NCI-H526 treated with DMSO at 0.1 percent for 48 hours (cell line): ENCODE results near the gene SLC6A6.
A peak's percentile ranks its signal among the peaks of the same experiment; 100 is the strongest.

ENCODE experiments used
- DNase-seq: peaks from one replicate; lab custom pipeline; 2025; lab: John Stamatoyannopoulos, UW

The SLC6A6 gene

DNA sequence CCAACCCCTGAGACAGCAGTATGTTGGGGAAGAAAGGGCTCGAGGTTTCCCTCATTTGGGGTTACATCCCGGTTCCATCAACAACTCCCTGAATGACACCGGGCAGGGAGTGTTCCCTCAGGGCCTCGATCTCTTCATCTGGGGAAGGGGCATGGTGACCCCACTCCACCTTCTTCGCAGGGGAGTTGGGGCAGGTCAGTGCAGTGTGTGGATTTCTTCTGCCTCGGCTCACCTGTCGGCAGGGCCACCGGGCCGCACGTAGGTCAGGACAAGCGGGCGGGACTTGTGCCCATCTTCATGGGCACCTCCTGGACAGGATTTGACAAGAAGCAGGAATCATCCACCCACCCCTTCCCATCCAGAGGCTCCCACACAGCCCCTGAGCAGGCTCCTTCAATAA is 120.4 kb downstream of the SLC6A6 start:
- DNase-seq: no peak

- no peak for DNase-seq
Observed at GRCh38 chr3:14523792-14524191, 121.4 kb downstream of the SLC6A6 start.

DNA sequence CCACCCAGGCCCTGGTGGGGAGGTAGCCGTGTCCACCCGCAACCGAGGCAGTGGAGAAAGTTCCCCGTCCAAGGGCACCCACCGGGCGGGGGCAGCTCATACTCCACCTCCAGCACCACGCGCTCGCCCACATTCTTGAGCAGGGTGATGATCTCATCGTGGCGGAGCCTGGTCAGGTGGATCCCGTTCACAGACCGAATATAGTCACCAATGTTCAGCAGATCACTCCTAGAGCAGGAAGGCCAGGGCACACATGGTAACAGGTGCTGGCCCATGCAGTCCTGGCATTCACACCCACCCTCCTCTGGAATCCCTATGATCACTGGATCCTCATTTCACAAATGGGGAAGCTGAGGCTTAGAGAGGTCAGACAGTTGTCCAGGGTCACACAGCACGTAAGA is 121.9 kb downstream of the SLC6A6 start:
- no peak for DNase-seq

- no peak for DNase-seq
Observed at GRCh38 chr3:14524920-14525660, 122.7 kb downstream of the SLC6A6 start.

- DNase-seq: no peak
Observed at GRCh38 chr3:14525685-14526631, 123.6 kb downstream of the SLC6A6 start.

DNA sequence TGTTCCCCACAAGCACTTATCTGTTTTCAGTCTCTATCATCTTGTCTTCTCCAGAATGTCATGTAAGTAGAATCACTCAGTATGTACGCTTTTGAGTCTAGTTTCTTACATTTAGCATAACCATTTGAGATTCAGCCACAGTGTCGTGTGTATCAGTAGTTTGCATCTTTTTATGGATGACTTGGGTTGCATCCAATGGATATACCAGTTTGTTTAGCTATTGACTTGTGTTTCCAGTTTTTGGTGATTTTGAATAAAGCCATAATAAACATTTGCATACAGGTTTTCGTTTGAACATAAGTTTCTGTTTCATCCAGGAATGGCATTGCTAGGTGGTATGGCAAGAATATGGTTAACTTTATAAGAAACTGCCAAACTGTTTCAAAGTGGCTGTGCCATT is 125.7 kb downstream of the SLC6A6 start:
- peak; percentile 96 for DNase-seq

DNA sequence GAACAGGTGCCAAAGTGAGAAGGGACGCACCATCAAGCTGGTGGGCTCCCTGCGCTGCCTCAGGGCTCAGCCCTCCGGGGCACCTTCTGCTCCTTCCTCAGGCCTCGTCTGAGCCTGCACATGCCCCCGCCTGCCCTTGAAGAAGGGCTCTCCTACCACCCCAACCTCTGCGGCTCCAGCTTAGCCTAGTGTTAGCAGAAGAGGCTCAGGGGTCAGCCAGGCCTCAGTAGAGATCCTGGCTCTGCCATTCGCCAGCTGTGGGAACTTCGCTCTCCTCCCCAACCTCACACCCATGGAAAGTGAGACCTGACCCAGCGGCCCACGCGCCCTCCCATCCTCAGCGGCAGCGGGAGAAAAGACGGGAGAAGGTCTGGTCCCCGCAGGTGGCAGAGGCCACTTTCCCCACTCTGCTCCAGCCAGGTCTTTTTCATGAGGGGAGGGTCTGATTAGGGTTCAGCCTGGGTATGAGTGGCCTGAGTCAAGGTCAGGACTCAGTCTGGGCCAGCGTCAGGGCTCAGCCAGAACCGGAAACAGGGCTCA is 129.5 kb downstream of the SLC6A6 start:
- no peak for DNase-seq

DNA sequence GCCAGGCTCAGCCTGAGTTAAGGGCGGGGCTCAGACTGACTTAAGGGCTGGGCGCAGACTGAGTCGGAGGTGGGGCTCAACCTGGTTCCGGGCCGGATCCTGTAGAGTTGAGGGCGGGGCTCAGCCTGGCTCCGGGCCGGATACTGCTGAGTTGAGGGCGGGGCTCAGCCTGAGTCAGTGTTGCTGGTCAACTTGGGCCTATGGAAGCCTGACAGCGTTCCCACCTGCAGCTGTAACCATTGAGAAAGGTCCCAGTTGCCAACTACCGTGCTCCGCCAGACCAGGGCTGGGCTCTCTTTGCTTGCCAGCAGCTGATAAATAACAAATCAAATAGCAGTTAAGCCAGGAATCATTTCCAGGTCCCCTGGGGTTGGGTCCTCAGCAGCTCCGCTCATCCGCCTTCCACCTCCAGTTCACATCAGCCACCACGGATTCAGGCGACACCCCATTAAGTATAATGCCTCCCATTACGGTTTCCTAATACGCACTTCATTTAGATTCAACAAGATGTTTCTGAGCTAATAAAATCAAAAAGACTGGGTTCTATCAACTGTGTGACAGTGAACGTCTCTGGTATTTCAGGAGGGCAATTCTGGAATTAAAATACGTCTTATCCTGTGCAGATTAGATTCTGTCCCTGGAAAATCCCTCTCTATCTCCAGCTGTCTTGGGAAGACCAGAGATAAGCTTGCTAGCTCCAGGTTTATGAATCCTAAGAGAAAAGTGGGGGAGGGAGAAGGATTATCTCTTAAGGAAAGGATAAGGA is 130.5 kb downstream of the SLC6A6 start:
- DNase-seq: no peak

GRCh38 chr3:14533457-14533958 is 131.1 kb downstream of the SLC6A6 start:
- no peak for DNase-seq

DNA sequence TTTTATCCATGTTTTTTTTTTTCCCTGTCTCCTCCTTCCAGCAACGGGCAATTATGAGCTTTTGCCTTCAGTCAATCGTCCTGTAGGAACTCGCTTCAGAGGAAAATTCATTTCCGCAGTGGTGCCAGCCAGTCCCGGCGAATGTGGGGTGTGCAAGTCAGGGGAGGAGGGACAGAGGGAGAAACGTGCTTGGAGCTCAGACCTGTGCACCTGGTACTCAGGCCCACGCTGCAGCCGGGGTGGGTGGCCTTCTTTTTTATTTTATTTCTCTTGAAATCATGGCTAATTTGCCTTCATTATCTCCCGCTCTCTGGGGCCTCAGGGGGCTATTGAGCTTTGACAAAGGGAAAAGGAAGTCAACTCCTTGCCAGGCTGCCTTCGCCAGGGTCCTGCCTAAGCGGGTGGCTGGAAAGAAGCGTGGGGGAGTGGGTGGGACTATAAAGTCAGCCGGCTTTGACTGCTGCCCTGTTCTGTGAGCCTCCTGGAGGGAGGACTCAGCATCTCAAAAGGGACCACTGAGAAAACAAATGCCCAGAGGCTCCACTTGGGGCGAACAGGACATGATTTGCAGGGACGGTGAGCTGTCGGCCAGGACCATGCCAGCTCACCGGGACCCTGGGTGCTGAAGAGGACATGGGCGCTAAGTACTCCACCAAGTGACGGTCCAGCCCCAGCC is 132.2 kb downstream of the SLC6A6 start:
- peak; percentile 21 for DNase-seq

DNA sequence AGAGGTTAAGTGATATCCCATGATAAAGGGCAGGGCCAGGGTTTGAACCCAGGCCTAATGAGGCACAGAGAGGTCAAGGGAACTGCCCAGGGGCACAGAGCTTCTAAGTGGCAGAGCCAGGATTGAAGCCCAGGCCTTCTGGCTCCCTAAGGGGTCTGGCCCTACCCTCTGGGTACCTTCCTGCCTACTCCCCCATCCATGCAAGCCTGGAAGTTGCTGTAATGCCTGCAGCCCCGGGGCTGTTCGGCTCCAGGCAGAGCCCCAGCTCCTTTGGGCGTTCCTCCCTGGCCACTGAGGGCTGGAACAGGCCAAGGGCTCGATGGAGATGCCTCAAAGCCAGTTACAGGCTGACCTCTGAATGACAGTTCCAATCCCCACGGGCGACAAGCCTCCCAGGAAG is 133.2 kb downstream of the SLC6A6 start:
- no peak for DNase-seq

- DNase-seq: no peak
Observed at GRCh38 chr3:14536055-14536815, 133.8 kb downstream of the SLC6A6 start.

DNA sequence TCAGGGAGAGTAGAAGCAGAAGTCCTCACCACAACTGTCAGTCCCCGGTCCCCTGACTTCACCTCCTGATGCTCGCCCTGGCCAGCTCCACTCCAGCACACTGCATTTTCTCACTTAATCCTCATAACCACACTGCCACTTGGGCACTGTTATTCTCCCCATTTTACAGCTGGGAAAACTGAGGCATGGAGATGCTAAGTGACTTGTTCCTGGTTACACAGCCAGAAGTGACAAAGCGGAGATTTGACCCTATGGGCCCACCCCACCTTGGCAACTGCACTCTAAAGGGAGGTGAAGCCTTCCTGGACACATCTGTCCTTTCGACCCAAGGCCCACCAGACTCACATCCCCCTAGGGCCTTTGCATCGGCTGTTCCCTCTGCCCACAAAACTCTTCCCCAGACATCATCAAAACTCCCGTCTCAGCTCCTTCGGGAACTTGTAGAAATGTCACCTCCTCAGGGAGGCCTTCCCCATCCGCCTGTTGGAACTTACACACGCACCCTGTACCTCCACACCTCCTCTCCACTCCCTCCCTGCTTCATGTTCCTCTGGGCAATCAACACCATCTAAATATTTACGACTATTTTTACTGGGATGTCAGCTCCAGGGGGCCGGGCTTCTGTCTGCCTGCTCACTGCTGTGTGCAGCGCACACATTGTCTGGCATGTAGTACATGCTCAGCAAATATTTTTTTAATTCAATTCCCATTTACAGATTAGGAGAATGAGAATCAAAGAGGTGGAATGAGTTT is 134.6 kb downstream of the SLC6A6 start:
- no peak for DNase-seq

GRCh38 chr3:14537590-14538450 is 135.4 kb downstream of the SLC6A6 start:
- DNase-seq: no peak

GRCh38 chr3:14538451-14539088 is 136.2 kb downstream of the SLC6A6 start:
- DNase-seq: no peak
